ENCODE results near the gene DNM1L. TPM values are rescaled to one million over a fixed set of nuclear protein-coding genes. Genes with fewer than 3 reads are reported as not detected.

The DNM1L gene
- total RNA-seq, 1 experiment from 2014 or later, result 112 TPM

- no peaks in the 10 kb centered on the region for H3K27me3 ChIP-seq (ENCODE audit: insufficient read depth, low read depth)
- no peak overlapping the region for H3K27ac ChIP-seq
- CTCF ChIA-PET, result interaction anchor here (0.6 kb wide), 1 partner anchor 889 kb away, joined by 3 read pairs; no protein-coding TSS in a partner anchor
- H3F3A ChIP-seq (ENCODE audit: insufficient read depth, low read depth), result no peaks in the 10 kb centered on the region
- no peak overlapping the region for H3K4me3 ChIP-seq
- intact Hi-C loops (cut with micrococcal nuclease; ENCODE audit: unreplicated experiment), result no loop called here
- 0 out of 2 replicates have a peak overlapping the region, but pooled peaks have one; percentile 16 for H2AFZ ChIP-seq
- no peak overlapping the region for H3K4me2 ChIP-seq
- DNase-seq, result no peak
- H4K20me1 ChIP-seq (ENCODE audit: insufficient read depth), result no peaks in the 10 kb centered on the region
- POLR2A ChIA-PET (ENCODE audit: unreplicated experiment), result interaction anchor here (0.6 kb wide), 1 partner anchor 263 kb away, joined by 7 read pairs; the partner anchor contains the start of gene FGD4
- no TSS peak for BruUV-seq (replicated peaks)
- H3K36me3 ChIP-seq (ENCODE audit: low read depth), result no peaks in the 10 kb centered on the region
- no peaks in the 10 kb centered on the region for H3K9me3 ChIP-seq (ENCODE audit: insufficient read depth, low read depth)
- TF ChIP-seq CTCF (conservative IDR thresholded peaks at IDR 0.05) (no peak), EZH2 (IDR thresholded peaks at IDR 0.05; ENCODE audit: low read depth) (no peak)
- H3K79me2 ChIP-seq (ENCODE audit: low read depth), result no peaks in the 10 kb centered on the region
- H3K9me2 ChIP-seq (ENCODE audit: insufficient read depth), result no peaks in the 10 kb centered on the region
- no peaks in the 10 kb centered on the region for H3K4me1 ChIP-seq (replicated peaks; ENCODE audit: insufficient read depth)
Measured at GRCh38 chr12:32662665-32663064, 16.4 kb upstream of the DNM1L start.

GRCh38 chr12:32666018-32666417 is 13.1 kb upstream of the DNM1L start:
- no peaks in the 10 kb centered on the region for H3K9me2 ChIP-seq (ENCODE audit: insufficient read depth)
- POLR2A ChIA-PET (ENCODE audit: unreplicated experiment), result interaction anchor here (0.6 kb wide), 1 partner anchor 933 kb away, joined by 3 read pairs; no protein-coding TSS in a partner anchor
- H3F3A ChIP-seq (ENCODE audit: insufficient read depth, low read depth), result no peaks in the 10 kb centered on the region
- DNase-seq, result no peak
- no TSS peak for BruUV-seq (replicated peaks)
- peaks cover 7% of the 10 kb centered on the region; the same call in 1 of the 2 replicates for H3K9me3 ChIP-seq (ENCODE audit: insufficient read depth, low read depth)
- H3K4me2 ChIP-seq, result no peak overlapping the region
- CTCF ChIA-PET, result no interaction called here
- intact Hi-C loops (cut with micrococcal nuclease; ENCODE audit: unreplicated experiment), result no loop called here
- no peaks in the 10 kb centered on the region for H3K27me3 ChIP-seq (ENCODE audit: insufficient read depth, low read depth)
- no peak overlapping the region for H3K27ac ChIP-seq
- no peaks in the 10 kb centered on the region for H4K20me1 ChIP-seq (ENCODE audit: insufficient read depth)
- H3K4me3 ChIP-seq, result no peak overlapping the region
- TF ChIP-seq EZH2 (IDR thresholded peaks at IDR 0.05; ENCODE audit: low read depth) (no peak), CTCF (conservative IDR thresholded peaks at IDR 0.05) (no peak)
- no peak overlapping the region for H2AFZ ChIP-seq
- no peaks in the 10 kb centered on the region for H3K4me1 ChIP-seq (replicated peaks; ENCODE audit: insufficient read depth)
- no peaks in the 10 kb centered on the region for H3K79me2 ChIP-seq (ENCODE audit: low read depth)
- H3K36me3 ChIP-seq (ENCODE audit: low read depth), result no peaks in the 10 kb centered on the region

- Histone ChIP-seq H3K4me2 (no peak overlapping the region), H3K27ac (no peak overlapping the region), H2AFZ (no peak overlapping the region), H3K36me3 (ENCODE audit: low read depth) (no peaks in the 10 kb centered on the region), H3K4me1 (replicated peaks; ENCODE audit: insufficient read depth) (no peaks in the 10 kb centered on the region), H3K79me2 (ENCODE audit: low read depth) (no peaks in the 10 kb centered on the region), H3K9me3 (ENCODE audit: insufficient read depth, low read depth) (peaks cover 7% of the 10 kb centered on the region), H3K27me3 (ENCODE audit: insufficient read depth, low read depth) (no peaks in the 10 kb centered on the region), H3K9me2 (ENCODE audit: insufficient read depth) (no peaks in the 10 kb centered on the region), H3K4me3 (no peak overlapping the region), H4K20me1 (ENCODE audit: insufficient read depth) (no peaks in the 10 kb centered on the region), H3F3A (ENCODE audit: insufficient read depth, low read depth) (no peaks in the 10 kb centered on the region)
- TF ChIP-seq CTCF (conservative IDR thresholded peaks at IDR 0.05) (no peak), EZH2 (IDR thresholded peaks at IDR 0.05; ENCODE audit: low read depth) (no peak)
- intact Hi-C loops (cut with micrococcal nuclease; ENCODE audit: unreplicated experiment), result no loop called here
- ChIA-PET POLR2A (ENCODE audit: unreplicated experiment) (no interaction called here), CTCF (interaction anchor here (1.5 kb wide), 1 partner anchor 12 kb away, joined by 4 read pairs; no protein-coding TSS in a partner anchor)
- DNase-seq, result no peak
- BruUV-seq (replicated peaks), result no TSS peak
Measured at GRCh38 chr12:32669584-32669983, 9.5 kb upstream of the DNM1L start.

Measured in PC-9 (cell line).